SU-DHL-6 (cell line): ENCODE data around the gene KSR2.

Source experiments
- CTCF ChIP-seq: fragments of 200-600 bp; sonication (generic); IDR thresholded peaks from one replicate; pipeline ENCODE4 v1.5.1; 2017; ENCODE audit warnings: antibody characterized with exemption, mild to moderate bottlenecking, low read length, moderate library complexity; ENCODE audit not compliant: insufficient read depth, poor library complexity, severe bottlenecking
- EZH2phosphoT487 ChIP-seq: fragments of 200-600 bp; sonication (generic), shearing (Covaris generic); conservative IDR thresholded peaks from 2 replicates; pipeline ENCODE4 v1.6.1; 2018; ENCODE audit warnings: mild to moderate bottlenecking, antibody characterized with exemption, low read length, moderate library complexity, mixed read lengths

- TF ChIP-seq CTCF (no peak), EZH2phosphoT487 (no peak)
These were observed 500.8 kb downstream of the KSR2 start for GRCh38 chr12:117468016-117468415.
